ENCODE results near the gene ARID5A.

Gene ARID5A

DNA sequence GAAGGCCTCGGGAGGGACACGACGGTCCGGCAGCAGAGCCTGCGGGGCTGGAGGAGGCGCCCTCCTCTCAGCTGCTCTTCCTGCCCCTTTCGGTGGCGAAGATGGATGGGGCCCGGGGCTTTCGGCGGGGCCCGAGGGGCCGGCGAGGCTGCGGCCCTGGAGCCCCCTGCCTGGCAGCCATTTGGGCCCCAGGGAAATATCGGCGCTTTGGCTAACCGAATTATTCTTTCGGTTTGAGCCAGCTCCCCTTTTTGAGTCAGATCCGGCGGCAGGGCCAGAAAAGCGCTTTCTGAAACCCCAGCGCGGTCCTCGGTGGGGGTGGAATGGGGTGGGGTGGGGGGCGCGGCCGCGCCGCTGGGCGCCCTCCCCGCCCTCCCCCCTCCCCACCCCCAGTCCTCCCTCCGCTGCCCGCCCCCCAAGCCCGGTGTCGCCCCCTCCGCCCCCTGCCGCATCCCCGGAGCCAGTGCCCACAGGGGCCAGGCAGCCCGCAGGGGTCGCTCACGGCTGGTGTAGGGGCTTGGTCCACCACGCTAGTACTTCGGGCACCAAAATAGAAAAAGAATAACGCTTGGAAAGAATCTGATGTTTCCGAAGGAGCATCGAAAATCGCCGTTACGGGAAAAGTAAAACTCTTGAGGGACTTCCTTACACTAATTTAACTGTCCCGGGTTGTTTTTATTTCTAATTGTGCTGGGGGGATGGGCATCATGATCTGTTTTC, 9.1 kb upstream of the ARID5A start:
- DNase-seq (ENCODE audit: low read depth) = no peak
- TF ChIP-seq, protein P1, sequence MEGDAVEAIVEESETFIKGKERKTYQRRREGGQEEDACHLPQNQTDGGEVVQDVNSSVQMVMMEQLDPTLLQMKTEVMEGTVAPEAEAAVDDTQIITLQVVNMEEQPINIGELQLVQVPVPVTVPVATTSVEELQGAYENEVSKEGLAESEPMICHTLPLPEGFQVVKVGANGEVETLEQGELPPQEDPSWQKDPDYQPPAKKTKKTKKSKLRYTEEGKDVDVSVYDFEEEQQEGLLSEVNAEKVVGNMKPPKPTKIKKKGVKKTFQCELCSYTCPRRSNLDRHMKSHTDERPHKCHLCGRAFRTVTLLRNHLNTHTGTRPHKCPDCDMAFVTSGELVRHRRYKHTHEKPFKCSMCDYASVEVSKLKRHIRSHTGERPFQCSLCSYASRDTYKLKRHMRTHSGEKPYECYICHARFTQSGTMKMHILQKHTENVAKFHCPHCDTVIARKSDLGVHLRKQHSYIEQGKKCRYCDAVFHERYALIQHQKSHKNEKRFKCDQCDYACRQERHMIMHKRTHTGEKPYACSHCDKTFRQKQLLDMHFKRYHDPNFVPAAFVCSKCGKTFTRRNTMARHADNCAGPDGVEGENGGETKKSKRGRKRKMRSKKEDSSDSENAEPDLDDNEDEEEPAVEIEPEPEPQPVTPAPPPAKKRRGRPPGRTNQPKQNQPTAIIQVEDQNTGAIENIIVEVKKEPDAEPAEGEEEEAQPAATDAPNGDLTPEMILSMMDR (IDR thresholded peaks at IDR 0.05; ENCODE audit: control insufficient read depth, extremely low read depth, insufficient read depth) = no peak
- H3K4me3 ChIP-seq (ENCODE audit: low read depth, low read length) = no peak overlapping the region

GRCh38 chr2:96528006-96528699, 8.4 kb upstream of the ARID5A start:
- TF ChIP-seq, protein P1 (IDR thresholded peaks at IDR 0.05; ENCODE audit: control insufficient read depth, extremely low read depth, insufficient read depth) = no peak
- DNase-seq (ENCODE audit: low read depth) = no peak
- no peak overlapping the region for H3K4me3 ChIP-seq (ENCODE audit: low read depth, low read length)

- TF ChIP-seq, protein P1 (IDR thresholded peaks at IDR 0.05; ENCODE audit: control insufficient read depth, extremely low read depth, insufficient read depth) = no peak
- no peak for DNase-seq (ENCODE audit: low read depth)
- H3K4me3 ChIP-seq (ENCODE audit: low read depth, low read length) = no peak overlapping the region
Observed at GRCh38 chr2:96528700-96529375, 7.7 kb upstream of the ARID5A start.

- H3K4me3 ChIP-seq (ENCODE audit: low read depth, low read length) = no peak overlapping the region
- DNase-seq (ENCODE audit: low read depth) = no peak
- TF ChIP-seq, protein P1 (IDR thresholded peaks at IDR 0.05; ENCODE audit: control insufficient read depth, extremely low read depth, insufficient read depth) = no peak
Observed at GRCh38 chr2:96529376-96530143, 7.0 kb upstream of the ARID5A start.

DNA sequence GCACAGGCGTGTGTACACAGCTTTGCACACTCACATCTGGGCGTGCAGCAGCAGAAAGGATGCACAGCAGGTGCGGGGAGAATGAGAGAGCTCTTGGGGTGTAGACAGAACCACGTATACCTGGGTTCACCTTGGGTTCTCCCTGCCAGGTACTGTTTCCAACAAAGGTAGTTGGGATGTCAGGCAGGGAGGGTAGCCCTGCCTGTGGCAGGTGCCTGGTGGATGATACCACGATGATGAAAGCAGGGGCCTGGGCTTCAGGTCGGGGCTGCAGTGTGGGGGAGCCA, 6.5 kb upstream of the ARID5A start:
- no peak overlapping the region for H3K4me3 ChIP-seq (ENCODE audit: low read depth, low read length)
- TF ChIP-seq, protein P1 (IDR thresholded peaks at IDR 0.05; ENCODE audit: control insufficient read depth, extremely low read depth, insufficient read depth) = no peak
- DNase-seq (ENCODE audit: low read depth) = no peak

DNA sequence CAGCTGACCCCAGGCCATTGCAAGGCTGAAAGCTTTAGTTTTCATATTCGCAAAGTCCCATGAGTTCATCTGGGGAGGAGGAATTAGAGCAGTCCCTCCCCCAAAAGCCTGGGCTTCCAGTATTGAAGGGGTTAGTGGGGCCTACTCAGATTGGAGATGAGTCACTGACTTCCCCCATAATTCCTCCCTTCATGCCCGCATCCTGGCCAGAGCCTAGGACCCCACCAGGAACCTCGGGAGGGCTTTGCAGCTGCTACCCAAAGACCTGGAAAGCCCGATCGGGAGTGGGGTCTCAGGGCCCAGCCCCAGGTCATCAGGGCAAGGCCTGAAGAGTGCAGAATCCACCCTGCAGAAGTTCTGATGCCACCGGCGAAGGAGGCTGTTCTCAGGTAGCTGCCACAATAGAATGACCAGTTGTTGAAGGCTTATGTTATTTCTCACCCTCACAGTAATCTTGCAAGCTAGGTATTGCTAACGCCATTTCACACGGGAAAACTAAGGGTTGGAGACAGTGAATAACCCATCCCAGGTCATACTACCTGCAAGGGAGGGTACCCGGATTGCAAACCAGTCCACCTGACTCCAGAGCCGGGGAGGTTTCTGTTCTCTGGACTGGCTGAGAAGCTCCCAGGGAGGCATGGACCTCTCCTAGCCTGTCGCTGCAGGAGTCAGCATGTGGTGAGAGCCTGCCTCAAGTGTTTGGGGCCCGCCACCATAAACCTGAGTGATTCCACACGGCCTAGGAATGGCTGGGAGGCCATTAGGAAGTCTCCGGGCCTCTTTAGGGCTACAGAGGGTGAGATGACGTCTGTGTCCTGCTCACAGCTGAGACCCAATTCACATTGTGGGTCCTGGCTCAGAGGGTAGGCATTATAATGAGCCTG, 5.8 kb upstream of the ARID5A start:
- H3K4me3 ChIP-seq (ENCODE audit: low read depth, low read length) = no peak overlapping the region
- TF ChIP-seq, protein P1 (IDR thresholded peaks at IDR 0.05; ENCODE audit: control insufficient read depth, extremely low read depth, insufficient read depth) = no peak
- DNase-seq (ENCODE audit: low read depth) = no peak
